Natural killer cell (primary cell): Measurements from ENCODE around the gene P4HA2. TPM values are rescaled to one million over a fixed set of nuclear protein-coding genes. Genes with fewer than 3 reads are reported as not detected.

Experiments
- ATAC-seq, 3 donors: fragments of 150-1000 bp in 2 of 3; fragments of 200-7000 bp in 1 of 3; cut with Tn5 transposase; 1 replicate in 1 of 3; 2 replicates in 2 of 3; pipeline ENCODE4 v1.10.0; 2021; ENCODE audit warnings: mild to moderate bottlenecking in 2 of 3, moderate library complexity in 2 of 3
- DNase-seq, 2 donors: peaks; one replicate each; pipeline versions ENCODE4 v3.0.0 to v3.0.0-alpha.2; 2013 to 2021; ENCODE audit warnings: mixed read lengths in 1 of 2
- H3K27ac ChIP-seq: one replicate; pipeline ENCODE4 v1.5.1; 2013; ENCODE audit warnings: mild to moderate bottlenecking, low read length
- H3K27me3 ChIP-seq: one replicate; pipeline ENCODE4 v1.6.1; 2013; ENCODE audit warnings: low read length; ENCODE audit not compliant: control insufficient read depth, insufficient read depth
- H3K36me3 ChIP-seq: one replicate; pipeline ENCODE4 v1.6.1; 2013; ENCODE audit warnings: low read length; ENCODE audit not compliant: control insufficient read depth, insufficient read depth
- H3K4me1 ChIP-seq: one replicate; pipeline ENCODE4 v1.6.1; 2013; ENCODE audit warnings: low read length; ENCODE audit not compliant: control insufficient read depth, insufficient read depth
- H3K4me3 ChIP-seq: one replicate; pipeline ENCODE4 v1.5.1; 2013; ENCODE audit warnings: low read length
- H3K9me3 ChIP-seq: one replicate; pipeline ENCODE4 v1.6.1; 2013; ENCODE audit warnings: low read length; ENCODE audit not compliant: control insufficient read depth, insufficient read depth
- H3K27ac Mint-ChIP-seq, 2 donors: one replicate each; pipeline ENCODE4 v1.8.0; 2022; ENCODE audit warnings: mild to moderate bottlenecking in 2 of 2, mixed read lengths in 2 of 2, moderate library complexity in 1 of 2
- H3K27me3 Mint-ChIP-seq, 2 donors: one replicate each; pipeline ENCODE4 v1.8.0; 2022; ENCODE audit warnings: low read depth in 2 of 2, mixed read lengths in 2 of 2
- H3K36me3 Mint-ChIP-seq: one replicate; pipeline ENCODE4 v1.8.0; 2022; ENCODE audit warnings: mixed read lengths
- H3K4me1 Mint-ChIP-seq, 2 donors: one replicate each; pipeline ENCODE4 v1.8.0; 2022; ENCODE audit warnings: mixed read lengths in 2 of 2
- H3K4me3 Mint-ChIP-seq: one replicate; pipeline ENCODE4 v1.8.0; 2022; ENCODE audit warnings: mild to moderate bottlenecking, moderate library complexity, mixed read lengths
- H3K9me3 Mint-ChIP-seq, 2 donors: one replicate each; pipeline ENCODE4 v1.8.0; 2022; ENCODE audit warnings: mixed read lengths in 2 of 2
- WGBS: methylation state at CpG from one replicate; pipeline ENCODE4 v1.1.7; 2013; ENCODE audit warnings: missing lambda C conversion rate; ENCODE audit not compliant: insufficient coverage; 5-methylcytosine and 5-hydroxymethylcytosine counted together
- intact Hi-C: fragments of 100-400 bp; cut with micrococcal nuclease; formaldehyde crosslinking; loops from one replicate; pipeline ENCODE4 v1.14.2; 2022
- total RNA-seq, 4 donors: library from RNA; stranded (reverse); fragments of 120-200 nt in 1 of 4; gene quantifications; one replicate each; pipeline versions ENCODE4 v1.2.3 to v1.2.4, GENCODE V29; 2013 to 2022
- TF ChIP-seq, protein P1 (sequence below): fragments of 200-600 bp; IDR thresholded peaks from one replicate; pipeline ENCODE4 v1.8.0; 2022; ENCODE audit warnings: antibody characterized with exemption

P4HA2 gene
- total RNA-seq, 3 donors from 2014 or later (not counting 1 experiment from before 2014, with no cell fraction given): 0.20 TPM; not detected in 2

DNA sequence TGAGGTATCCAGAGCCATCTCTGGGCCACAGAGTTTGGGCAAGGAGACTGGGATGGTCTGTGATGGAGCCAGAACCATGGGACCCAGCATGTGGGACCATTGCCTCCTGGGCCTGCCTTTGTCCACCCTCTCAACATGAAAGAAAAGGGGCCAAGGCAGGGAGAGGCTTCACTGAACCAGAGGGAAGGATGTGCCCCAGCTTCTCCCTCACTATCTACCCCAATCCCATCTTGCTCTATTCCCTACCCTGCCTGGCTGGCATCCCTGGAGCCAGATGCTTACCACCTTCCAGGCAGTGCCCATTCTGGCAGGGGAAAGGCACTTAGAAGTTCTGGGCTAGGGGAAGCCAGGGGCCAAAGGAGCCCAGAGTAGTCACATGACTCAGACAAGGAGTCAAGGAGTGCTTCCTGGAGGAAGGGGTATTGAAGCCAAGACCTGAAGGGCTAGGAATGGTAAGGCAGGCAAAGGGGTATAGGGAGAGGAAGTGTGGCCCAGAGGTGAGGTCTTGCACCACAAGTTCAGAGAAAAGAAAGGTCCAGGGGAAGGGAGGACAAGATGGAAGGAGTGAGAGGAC, 39.6 kb upstream of the P4HA2 start:
- Histone ChIP-seq H3K4me1 (peaks cover 3% of the 10 kb centered on the region), H3K9me3 (no peaks in the 10 kb centered on the region), H3K27ac (no peak overlapping the region), H3K36me3 (no peaks in the 10 kb centered on the region), H3K4me3 (no peak overlapping the region), H3K27me3 (peaks cover 1% of the 10 kb centered on the region)
- no peak for ATAC-seq
- H3K27ac Mint-ChIP-seq: no peak overlapping the region
- H3K9me3 Mint-ChIP-seq: no peaks in the 10 kb centered on the region
- H3K4me1 Mint-ChIP-seq: peaks cover 0 to 9% of the 10 kb centered on the region in 2 donors
- intact Hi-C loops: no loop called here
- H3K4me3 Mint-ChIP-seq: no peak overlapping the region
- TF ChIP-seq, protein P1, sequence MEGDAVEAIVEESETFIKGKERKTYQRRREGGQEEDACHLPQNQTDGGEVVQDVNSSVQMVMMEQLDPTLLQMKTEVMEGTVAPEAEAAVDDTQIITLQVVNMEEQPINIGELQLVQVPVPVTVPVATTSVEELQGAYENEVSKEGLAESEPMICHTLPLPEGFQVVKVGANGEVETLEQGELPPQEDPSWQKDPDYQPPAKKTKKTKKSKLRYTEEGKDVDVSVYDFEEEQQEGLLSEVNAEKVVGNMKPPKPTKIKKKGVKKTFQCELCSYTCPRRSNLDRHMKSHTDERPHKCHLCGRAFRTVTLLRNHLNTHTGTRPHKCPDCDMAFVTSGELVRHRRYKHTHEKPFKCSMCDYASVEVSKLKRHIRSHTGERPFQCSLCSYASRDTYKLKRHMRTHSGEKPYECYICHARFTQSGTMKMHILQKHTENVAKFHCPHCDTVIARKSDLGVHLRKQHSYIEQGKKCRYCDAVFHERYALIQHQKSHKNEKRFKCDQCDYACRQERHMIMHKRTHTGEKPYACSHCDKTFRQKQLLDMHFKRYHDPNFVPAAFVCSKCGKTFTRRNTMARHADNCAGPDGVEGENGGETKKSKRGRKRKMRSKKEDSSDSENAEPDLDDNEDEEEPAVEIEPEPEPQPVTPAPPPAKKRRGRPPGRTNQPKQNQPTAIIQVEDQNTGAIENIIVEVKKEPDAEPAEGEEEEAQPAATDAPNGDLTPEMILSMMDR: no peak
- peaks cover 0 to 2% of the 10 kb centered on the region in 2 donors for H3K27me3 Mint-ChIP-seq
- H3K36me3 Mint-ChIP-seq: no peaks in the 10 kb centered on the region
- DNase-seq: no peak

DNA sequence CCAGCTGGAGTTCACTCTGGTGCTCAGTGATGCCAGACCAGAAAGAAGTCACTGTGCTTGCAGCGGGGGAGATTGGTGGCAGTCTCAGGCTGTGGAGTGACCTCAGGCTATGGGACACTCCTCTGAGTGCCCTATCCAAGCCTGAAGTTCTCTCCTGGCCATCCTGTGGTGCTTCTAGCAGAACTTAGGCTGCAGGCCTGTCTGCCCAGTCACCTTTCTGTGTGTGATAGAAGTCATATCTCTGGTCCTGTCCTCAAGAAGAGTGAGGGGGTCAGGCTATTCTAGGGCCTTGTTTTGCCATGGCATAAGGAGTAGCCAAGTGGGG, 39.1 kb upstream of the P4HA2 start:
- no peaks in the 10 kb centered on the region for H3K9me3 ChIP-seq
- Mint-ChIP-seq H3K9me3 (no peaks in the 10 kb centered on the region), H3K27ac (no peak overlapping the region), H3K4me1 (peaks cover 0 to 8% of the 10 kb centered on the region in 2 donors), H3K4me3 (no peak overlapping the region), H3K27me3 (peaks cover 0 to 2% of the 10 kb centered on the region in 2 donors), H3K36me3 (no peaks in the 10 kb centered on the region)
- no peak overlapping the region for H3K27ac ChIP-seq
- intact Hi-C loops: no loop called here
- H3K4me3 ChIP-seq: no peak overlapping the region
- peaks cover under 1% of the 10 kb centered on the region for H3K4me1 ChIP-seq
- DNase-seq (no peak), ATAC-seq (no peak)
- H3K27me3 ChIP-seq: no peaks in the 10 kb centered on the region
- 98% methylated on average over 1 of the region's 1 CpG for WGBS
- TF ChIP-seq, protein P1: no peak
- H3K36me3 ChIP-seq: no peaks in the 10 kb centered on the region

DNA sequence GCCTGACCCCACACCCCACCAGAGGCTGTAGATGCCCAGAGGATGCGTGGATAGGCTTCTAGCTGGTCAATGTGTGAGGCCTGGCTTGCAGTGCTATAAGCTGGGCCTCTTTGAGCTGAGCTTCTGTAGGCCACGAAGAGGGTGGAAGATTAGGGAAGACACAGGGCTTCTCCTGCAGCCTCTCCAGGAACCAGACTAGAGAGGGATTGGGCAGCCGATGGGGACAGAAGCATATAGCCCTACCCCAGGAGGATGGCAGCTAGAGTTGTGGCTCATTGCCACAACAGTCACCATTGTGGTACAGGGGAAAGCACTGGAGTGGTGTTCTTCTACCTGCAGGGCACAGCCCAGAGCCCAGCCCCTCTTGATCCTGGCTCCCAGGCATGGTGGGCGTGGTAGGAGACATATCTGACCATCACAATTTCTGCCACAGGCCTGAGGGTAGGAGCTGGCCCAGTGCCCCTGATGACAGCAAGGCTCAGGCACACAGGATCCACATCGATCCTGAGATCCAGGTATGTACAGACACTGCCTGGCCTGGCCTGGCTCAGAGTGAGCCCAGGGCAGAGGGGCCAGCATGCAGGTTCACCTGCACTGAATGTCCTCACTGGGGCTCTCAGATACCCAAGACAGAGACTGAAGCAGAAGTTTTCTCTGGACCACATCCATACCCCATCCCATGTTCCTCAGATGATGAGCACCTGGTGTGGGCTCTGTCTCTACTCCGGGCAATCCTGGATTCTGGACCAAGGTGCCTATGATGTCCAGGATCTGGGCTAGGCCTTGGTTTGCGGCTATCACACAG, 38.6 kb upstream of the P4HA2 start:
- ATAC-seq (no peak), DNase-seq (no peak)
- Histone ChIP-seq H3K9me3 (no peaks in the 10 kb centered on the region), H3K36me3 (no peaks in the 10 kb centered on the region), H3K27me3 (no peaks in the 10 kb centered on the region), H3K27ac (no peak overlapping the region), H3K4me1 (no peaks in the 10 kb centered on the region), H3K4me3 (no peak overlapping the region)
- whole genome bisulfite sequencing: 91% methylated on average over 7 of the region's 7 CpGs
- peaks cover 0 to 4% of the 10 kb centered on the region in 2 donors for H3K4me1 Mint-ChIP-seq
- peaks cover 0 to 4% of the 10 kb centered on the region in 2 donors for H3K27me3 Mint-ChIP-seq
- intact Hi-C loops: no loop called here
- no peaks in the 10 kb centered on the region for H3K36me3 Mint-ChIP-seq
- TF ChIP-seq, protein P1: no peak
- no peak overlapping the region for H3K4me3 Mint-ChIP-seq
- H3K27ac Mint-ChIP-seq: no peak overlapping the region
- no peaks in the 10 kb centered on the region for H3K9me3 Mint-ChIP-seq
